Endothelial cell of umbilical vein (primary cell): ENCODE data around the gene CUBN.

Experiments used
- CTCF ChIP-seq, 2 donors: IDR thresholded peaks; 1 replicate in 1 of 2; 2 replicates in 1 of 2; pipeline ENCODE4 v1.5.1; 2011; ENCODE audit warnings: low read length in 2 of 2, mild to moderate bottlenecking in 2 of 2, moderate library complexity in 2 of 2, control low read depth in 1 of 2, inconsistent platforms in 1 of 2, low read depth in 1 of 2; ENCODE audit not compliant: insufficient read depth in 1 of 2; ENCODE audit errors: extremely low read depth in 1 of 2
- EZH2 ChIP-seq: IDR thresholded peaks from 2 replicates; pipeline ENCODE4 v1.6.1; 2012; ENCODE audit warnings: borderline replicate concordance, low read depth, mild to moderate bottlenecking, moderate library complexity, low read length, inconsistent platforms; ENCODE audit not compliant: severe bottlenecking
- JUN ChIP-seq: IDR thresholded peaks from 2 replicates; pipeline ENCODE4 v1.6.1; 2011; ENCODE audit warnings: borderline replicate concordance, low read depth; ENCODE audit not compliant: insufficient read length, insufficient read depth
- MAX ChIP-seq: IDR thresholded peaks from 2 replicates; pipeline ENCODE4 v1.6.1; 2011; ENCODE audit not compliant: insufficient read depth, insufficient read length
- POLR2A ChIP-seq: IDR thresholded peaks from 2 replicates; pipeline ENCODE4 v1.6.1; 2012; ENCODE audit warnings: low read depth, mild to moderate bottlenecking, control low read depth, low read length
- POLR2AphosphoS5 ChIP-seq: IDR thresholded peaks from 2 replicates; pipeline ENCODE4 v1.6.1; 2012; ENCODE audit warnings: low read depth, mild to moderate bottlenecking, control low read depth, low read length, moderate library complexity; ENCODE audit not compliant: insufficient read depth

- no peak for TF ChIP-seq CTCF (IDR thresholded peaks at IDR 0.05; ENCODE audit: extremely low read depth in 1 of 2, insufficient read depth in 1 of 2, low read depth in 1 of 2, low read length in 2 of 2)
- TF ChIP-seq EZH2, result no peak
- no peak for TF ChIP-seq POLR2A
- no peak for TF ChIP-seq POLR2AphosphoS5
- no peak for TF ChIP-seq MAX
- TF ChIP-seq JUN, result no peak
Observed at GRCh38 chr10:17085011-17085725, 44.4 kb downstream of the CUBN start.
